ENCODE results near the gene TET1. TPM values are rescaled to one million over a fixed set of nuclear protein-coding genes. Genes with fewer than 3 reads are reported as not detected.
"Not testable (repeated sequence)": the region's sequence is repeated elsewhere in the genome, so short reads cannot be mapped to it uniquely, and the experiment has no call there.

The TET1 gene
- total RNA-seq, 1 donor from 2014 or later, result 3.1 TPM

GRCh38 chr10:68655620-68656126 is 95.5 kb downstream of the TET1 start:
- ATAC-seq (no peak), DNase-seq (ENCODE audit: missing footprints) (no peak)
- intact Hi-C loops (cut with DNase I), result no loop called here

- intact Hi-C loops (cut with DNase I), result no loop called here
- no peak for ATAC-seq
Observed at GRCh38 chr10:68665841-68666240, 105.7 kb downstream of the TET1 start.

GRCh38 chr10:68666280-68666760 is 106.2 kb downstream of the TET1 start:
- intact Hi-C loops (cut with DNase I), result no loop called here

More at GRCh38 chr10:68665841-68666240, 105.7 kb downstream of the TET1 start:
- no peak for DNase-seq (ENCODE audit: missing footprints)

GRCh38 chr10:68668231-68668630 is 108.1 kb downstream of the TET1 start:
- DNase-seq (ENCODE audit: missing footprints) (no peak), ATAC-seq (no peak)
- intact Hi-C loops (cut with DNase I), result no loop called here

More at GRCh38 chr10:68666280-68666760, 106.2 kb downstream of the TET1 start:
- DNase-seq (ENCODE audit: missing footprints), result no peak
- no peak for ATAC-seq

GRCh38 chr10:68668972-68669371 is 108.8 kb downstream of the TET1 start:
- ATAC-seq, result no peak
- intact Hi-C loops (cut with DNase I), result no loop called here
- DNase-seq (ENCODE audit: missing footprints), result no peak

- ATAC-seq, result no peak
- intact Hi-C loops (cut with DNase I), result no loop called here
Observed at GRCh38 chr10:68684413-68684812, 124.3 kb downstream of the TET1 start.

GRCh38 chr10:68696018-68696417 is 135.9 kb downstream of the TET1 start:
- intact Hi-C loops (cut with DNase I), result no loop called here
- DNase-seq (ENCODE audit: missing footprints) (no peak), ATAC-seq (no peak)

More at GRCh38 chr10:68684413-68684812, 124.3 kb downstream of the TET1 start:
- no peak for DNase-seq (ENCODE audit: missing footprints)

GRCh38 chr10:68697106-68697505 is 137.0 kb downstream of the TET1 start:
- intact Hi-C loops (cut with DNase I), result no loop called here
- ATAC-seq (no peak), DNase-seq (ENCODE audit: missing footprints) (no peak)

GRCh38 chr10:68700197-68700596 is 140.1 kb downstream of the TET1 start:
- intact Hi-C loops (cut with DNase I), result no loop called here
- no peak for ATAC-seq
- DNase-seq (ENCODE audit: missing footprints), result no peak

- intact Hi-C loops (cut with DNase I), result no loop called here
- DNase-seq (ENCODE audit: missing footprints) (no peak), ATAC-seq (no peak)
Observed at GRCh38 chr10:68705548-68705947, 145.4 kb downstream of the TET1 start.

GRCh38 chr10:68708987-68709386 is 148.8 kb downstream of the TET1 start:
- DNase-seq (ENCODE audit: missing footprints); ATAC-seq: not testable (repeated sequence)

GRCh38 chr10:68713065-68713464 is 152.9 kb downstream of the TET1 start:
- ATAC-seq; intact Hi-C loops (cut with DNase I); DNase-seq (ENCODE audit: missing footprints): not testable (repeated sequence)

More at GRCh38 chr10:68708987-68709386, 148.8 kb downstream of the TET1 start:
- intact Hi-C loops (cut with DNase I), result not testable (repeated sequence)

- no peak for DNase-seq (ENCODE audit: missing footprints)
- no peak for ATAC-seq
- intact Hi-C loops (cut with DNase I), result no loop called here
Observed at GRCh38 chr10:68717435-68717834, 157.3 kb downstream of the TET1 start.

- peak; percentile 99 for DNase-seq (ENCODE audit: missing footprints)
- intact Hi-C loops (cut with DNase I), result loop anchor here (2.0 to 5.0 kb wide), 2 partner anchors 180 to 194 kb away; partner anchors contain the start of genes DDX50 and SLC25A16
Observed at GRCh38 chr10:68720793-68721672, 160.9 kb downstream of the TET1 start, which contains the start of gene CCAR1. CCAR1 (plus strand) TSS chr10:68721239; CDS start chr10:68722505, 1,266 bp downstream.

GRCh38 chr10:68721673-68722335 is 161.7 kb downstream of the TET1 start:
- DNase-seq (ENCODE audit: missing footprints) (no peak), ATAC-seq (peak; percentile 14)
- intact Hi-C loops (cut with DNase I), result loop anchor here (2.0 to 5.0 kb wide), 2 partner anchors 179 to 195 kb away; partner anchors contain the start of genes DDX50 and SLC25A16

More at GRCh38 chr10:68720793-68721672, 160.9 kb downstream of the TET1 start, which contains the start of gene CCAR1:
- ATAC-seq, result peak; percentile 99

GRCh38 chr10:68725016-68725415 is 164.9 kb downstream of the TET1 start:
- no peak for DNase-seq (ENCODE audit: missing footprints)
- no peak for ATAC-seq
- intact Hi-C loops (cut with DNase I), result loop anchor here (5.0 kb wide), 1 partner anchor 37 kb away; no protein-coding TSS in a partner anchor

GRCh38 chr10:68727146-68727545 is 167.0 kb downstream of the TET1 start:
- intact Hi-C loops (cut with DNase I), result loop anchor here (5.0 kb wide), 1 partner anchor 35 kb away; no protein-coding TSS in a partner anchor
- ATAC-seq, result no peak
- no peak for DNase-seq (ENCODE audit: missing footprints)

- ATAC-seq (no peak), DNase-seq (ENCODE audit: missing footprints) (no peak)
- intact Hi-C loops (cut with DNase I), result no loop called here
Observed at GRCh38 chr10:68732651-68733050, 172.5 kb downstream of the TET1 start.

GRCh38 chr10:68734349-68734748 is 174.2 kb downstream of the TET1 start:
- ATAC-seq (no peak), DNase-seq (ENCODE audit: missing footprints) (no peak)
- intact Hi-C loops (cut with DNase I), result no loop called here

All from Right ventricle myocardium inferior (tissue), 1 donor.